ENCODE results near the gene MECP2.
"Not testable (repeated sequence)": the region's sequence is repeated elsewhere in the genome, so short reads cannot be mapped to it uniquely, and the experiment has no call there.

GRCh38 chrX:154144010-154144409 lies 46.5 kb upstream of the MECP2 start, which contains the start of gene OPN1LW:
- not testable (repeated sequence) for TF ChIP-seq ZNF274 (CRISPR knock-in tag; IDR thresholded peaks at IDR 0.05); TGIF2 (CRISPR knock-in tag; IDR thresholded peaks at IDR 0.05); PHB2 (IDR thresholded peaks at IDR 0.05; ENCODE audit: partially characterized antibody); RNF219 (CRISPR knock-in tag; IDR thresholded peaks at IDR 0.05); HNRNPK (IDR thresholded peaks at IDR 0.05; ENCODE audit: low read depth, low read length, poor library complexity, severe bottlenecking); SATB2 (CRISPR knock-in tag; IDR thresholded peaks at IDR 0.05); RBM22 (optimal IDR thresholded peaks at IDR 0.05; ENCODE audit: low read length); BRCA1 (CRISPR knock-in tag; IDR thresholded peaks at IDR 0.05); GFI1 (CRISPR knock-in tag; IDR thresholded peaks at IDR 0.05; ENCODE audit: borderline replicate concordance); HDAC6 (IDR thresholded peaks at IDR 0.05; ENCODE audit: low read depth, low read length); SRF (IDR thresholded peaks at IDR 0.05; ENCODE audit: low read depth, low read length)
